Uterus (tissue), 4 donors: ENCODE data around the gene AFAP1L1. TPM values are rescaled to one million over a fixed set of nuclear protein-coding genes. Genes with fewer than 3 reads are reported as not detected.
A peak's percentile ranks its signal among the peaks of the same experiment; 100 is the strongest.

Source experiments
- DNase-seq, 2 donors: peaks; one replicate each; pipeline ENCODE4 v3.0.0-alpha.2; 2019 to 2020
- H3K27ac ChIP-seq, 2 donors: fragments of 200-600 bp; sonication (generic); 1 replicate in 1 of 2; 2 replicates in 1 of 2; pipeline ENCODE4 v1.5.1; 2016 to 2018
- H3K27me3 ChIP-seq, 2 donors: fragments of 200-600 bp; sonication (generic); one replicate each; pipeline ENCODE4 v1.5.1; 2018 to 2019; ENCODE audit warnings: control low read depth in 1 of 2
- H3K36me3 ChIP-seq, 2 donors: fragments of 200-600 bp; sonication (generic); one replicate each; pipeline ENCODE4 v1.5.1; 2019; ENCODE audit warnings: control low read depth in 1 of 2
- H3K4me1 ChIP-seq, 2 donors: fragments of 200-600 bp; sonication (generic); one replicate each; pipeline ENCODE4 v1.5.1; 2018 to 2019; ENCODE audit warnings: control low read depth in 1 of 2
- H3K4me3 ChIP-seq, 2 donors: fragments of 200-600 bp; sonication (generic); 1 replicate in 1 of 2; 2 replicates in 1 of 2; pipeline ENCODE4 v1.5.1; 2018 to 2019; ENCODE audit warnings: mild to moderate bottlenecking in 1 of 2
- H3K9me3 ChIP-seq, 2 donors: fragments of 200-600 bp; sonication (generic); one replicate each; pipeline ENCODE4 v1.5.1; 2019; ENCODE audit warnings: control low read depth in 1 of 2
- CTCF ChIP-seq, 4 experiments: fragments of 200-600 bp in 2 of 4; fragments of 450-650 bp in 2 of 4; sonication (generic) in 2 of 4; IDR thresholded peaks; one replicate each; pipeline ENCODE4 v1.5.1; 2016 to 2019; ENCODE audit warnings: antibody characterized with exemption in 4 of 4, mild to moderate bottlenecking in 2 of 4, moderate library complexity in 1 of 4
- POLR2A ChIP-seq, 2 donors: fragments of 450-650 bp; IDR thresholded peaks; one replicate each; pipeline ENCODE4 v1.6.1; 2016; ENCODE audit warnings: antibody characterized with exemption in 2 of 2, mild to moderate bottlenecking in 1 of 2, moderate library complexity in 1 of 2
- intact Hi-C: fragments of 100-400 bp; cut with DNase I; formaldehyde crosslinking; loops from one replicate; pipeline ENCODE4 v1.15.1; 2023; ENCODE audit warnings: low total_unique reads
- total RNA-seq, 4 donors: library from RNA; depleted of rRNA in 3 of 4; stranded (reverse); fragments of >200 nt in 3 of 4; gene quantifications; one replicate each; pipeline versions ENCODE4 v1.1.0 to v1.2.4, GENCODE V29; 2014 to 2023
- donor health status: DM: yes; HTN: yes; CAD: no.

The AFAP1L1 gene
- total RNA-seq, 4 donors from 2014 or later, result 5.3 to 26.9 (median 24.6) TPM

GRCh38 chr5:149262315-149262714, 9.3 kb upstream of the AFAP1L1 start:
- intact Hi-C loops, result no loop called here
- no peaks in the 10 kb centered on the region for H3K36me3 ChIP-seq
- H3K4me3 ChIP-seq, result no peak overlapping the region
- no peak for DNase-seq
- H3K9me3 ChIP-seq, result no peaks in the 10 kb centered on the region
- no peak overlapping the region for H3K27ac ChIP-seq
- H3K27me3 ChIP-seq, result no peaks in the 10 kb centered on the region
- TF ChIP-seq POLR2A (IDR thresholded peaks at IDR 0.05), result no peak
- no peak for TF ChIP-seq CTCF (IDR thresholded peaks at IDR 0.05)
- H3K4me1 ChIP-seq, result no peaks in the 10 kb centered on the region

- no peak for TF ChIP-seq POLR2A (IDR thresholded peaks at IDR 0.05)
- no peak for TF ChIP-seq CTCF (IDR thresholded peaks at IDR 0.05)
- Histone ChIP-seq H3K9me3 (no peaks in the 10 kb centered on the region), H3K27me3 (no peaks in the 10 kb centered on the region), H3K36me3 (no peaks in the 10 kb centered on the region), H3K4me1 (no peaks in the 10 kb centered on the region), H3K4me3 (no peak overlapping the region), H3K27ac (no peak overlapping the region)
- intact Hi-C loops, result no loop called here
- DNase-seq, result no peak
Observed at GRCh38 chr5:149264439-149265067, 7.1 kb upstream of the AFAP1L1 start.

- Histone ChIP-seq H3K36me3 (no peaks in the 10 kb centered on the region), H3K4me3 (no peak overlapping the region), H3K27me3 (no peaks in the 10 kb centered on the region), H3K27ac (no peak overlapping the region), H3K9me3 (no peaks in the 10 kb centered on the region), H3K4me1 (no peaks in the 10 kb centered on the region)
- intact Hi-C loops, result no loop called here
- TF ChIP-seq CTCF (IDR thresholded peaks at IDR 0.05) (no peak), POLR2A (IDR thresholded peaks at IDR 0.05) (no peak)
- no peak for DNase-seq
Observed at GRCh38 chr5:149265068-149265465, 6.6 kb upstream of the AFAP1L1 start.

GRCh38 chr5:149265597-149265996, 6.1 kb upstream of the AFAP1L1 start:
- TF ChIP-seq CTCF (IDR thresholded peaks at IDR 0.05) (peak in 3 of 4 experiments; percentile 22 to 51 (median 23)), POLR2A (IDR thresholded peaks at IDR 0.05) (no peak)
- intact Hi-C loops, result no loop called here
- no peak overlapping the region for H3K4me3 ChIP-seq
- no peaks in the 10 kb centered on the region for H3K4me1 ChIP-seq
- H3K9me3 ChIP-seq, result no peaks in the 10 kb centered on the region
- no peaks in the 10 kb centered on the region for H3K27me3 ChIP-seq
- H3K36me3 ChIP-seq, result no peaks in the 10 kb centered on the region
- H3K27ac ChIP-seq, result no peak overlapping the region
- no peak for DNase-seq

GRCh38 chr5:149267241-149267973, 4.3 kb upstream of the AFAP1L1 start:
- Histone ChIP-seq H3K27ac (no peak overlapping the region), H3K36me3 (no peaks in the 10 kb centered on the region), H3K27me3 (no peaks in the 10 kb centered on the region), H3K4me1 (no peaks in the 10 kb centered on the region), H3K4me3 (no peak overlapping the region), H3K9me3 (no peaks in the 10 kb centered on the region)
- no peak for TF ChIP-seq POLR2A (IDR thresholded peaks at IDR 0.05)
- no peak for DNase-seq
- intact Hi-C loops, result no loop called here
